Heart right ventricle (tissue), 16 donors: ENCODE measurements around the gene SPEM2. TPM values are rescaled to one million over a fixed set of nuclear protein-coding genes. Genes with fewer than 3 reads are reported as not detected.

Experiments
- ATAC-seq, 8 donors: fragments of 200-7000 bp; cut with Tn5 transposase; one replicate each; pipeline ENCODE4 v1.9.1; 2020; ENCODE audit warnings: mild to moderate bottlenecking in 8 of 8, moderate library complexity in 8 of 8, moderate number of reproducible peaks in 1 of 8
- DNase-seq, 2 donors: peaks; one replicate each; pipeline ENCODE4 v3.0.0-alpha.2; 2020
- H3K27ac ChIP-seq, 10 donors: fragments of 200-600 bp; sonication (generic) in 2 of 10; one replicate each; pipeline versions ENCODE4 v1.5.0 to v1.8.0; 2020 to 2022; ENCODE audit warnings: mild to moderate bottlenecking in 3 of 10
- H3K27me3 ChIP-seq, 7 donors: fragments of 200-600 bp; one replicate each; pipeline ENCODE4 v1.8.0; 2021 to 2022; ENCODE audit warnings: mild to moderate bottlenecking in 2 of 7
- H3K36me3 ChIP-seq, 9 donors: fragments of 200-600 bp; sonication (generic) in 1 of 9; one replicate each; pipeline versions ENCODE4 v1.5.0 to v1.8.0; 2020 to 2022; ENCODE audit warnings: mild to moderate bottlenecking in 2 of 9
- H3K4me1 ChIP-seq, 9 donors: fragments of 200-600 bp; sonication (generic) in 1 of 9; one replicate each; pipeline versions ENCODE4 v1.5.0 to v1.8.0; 2020 to 2022; ENCODE audit warnings: mild to moderate bottlenecking in 4 of 9
- H3K4me3 ChIP-seq, 10 donors: fragments of 200-600 bp; sonication (generic) in 2 of 10; one replicate each; pipeline versions ENCODE4 v1.5.0 to v1.8.0; 2020 to 2022; ENCODE audit warnings: mild to moderate bottlenecking in 7 of 10, moderate library complexity in 2 of 10
- H3K9me3 ChIP-seq, 11 donors: fragments of 200-600 bp in 10 of 11; sonication (generic) in 2 of 11; one replicate each; pipeline versions ENCODE4 v1.5.0 to v1.8.0; 2013 to 2022; ENCODE audit warnings: mild to moderate bottlenecking in 2 of 11, control low read depth in 1 of 11, moderate library complexity in 1 of 11
- WGBS, 2 donors: extraction: QIAGEN DNeasy Blood & Tissue Kit; methylation state at CpG; one replicate each; pipeline ENCODE4 v1.1.7; 2013; ENCODE audit warnings: inconsistent platforms in 1 of 2; 5-methylcytosine and 5-hydroxymethylcytosine counted together
- intact Hi-C, 10 donors: fragments of 100-400 bp; cut with DNase I; formaldehyde crosslinking; loops; one replicate each; pipeline versions ENCODE4 v1.11.1 to v1.14.2; 2022
- polyA plus RNA-seq, 2 donors: library from polyadenylated mRNA; stranded (reverse); fragments of 200-250 nt; gene quantifications; one replicate each; pipeline ENCODE4 v1.2.3, GENCODE V29; 2013
- total RNA-seq, 10 donors: library from RNA; stranded (reverse); fragmentation: NEBNext Ultra II Directional in 3 of 10; extraction: Animal tissue kit (Norgen Biotek cat#: 25700) in 3 of 10; gene quantifications; one replicate each; pipeline versions ENCODE4 v1.2.1 to v1.2.4, GENCODE V29; 2021 to 2023
- TF ChIP-seq, protein P1 (sequence below), 9 donors: fragments of 200-600 bp; sonication (generic) in 2 of 9; IDR thresholded peaks; one replicate each; pipeline versions ENCODE4 v1.5.0 to v1.8.0; 2021 to 2022; ENCODE audit warnings: antibody characterized with exemption in 9 of 9, mild to moderate bottlenecking in 5 of 9, moderate library complexity in 1 of 9
- donor health status: Arrhythmogenic right ventricular cardiomyopathy.
- donor health status: ischemic (EF 13 %, LVEDD 7.1; RV severe dilation, severe dysfunction).
- donor health status: healthy with polysubstance abuse.
- donor health status: DM: no; HTN: yes; CAD: no.
- donor health status: DM: no; HTN: no; CAD: no.
- donor health status: ischemic (EF 25% LVEDD 6.9; RV normal size, moderate dysfunction).
- donor health status: ischemic (EF 25% LVEDD 5.7; RV mildly dilated, moderate dysfunction).
- donor health status: healthy.
- donor health status: DM: yes; HTN: yes; CAD: no.
- donor health status: Ischemic cardiomyopathy.
- donor health status: ischemic (EF 35%, LVEDD 5.7; RV mildly dilated, moderate dysfunction).
- donor health status: nonischemic (EF 11% LVEDD 7.7; RV severe dilation, severe dysfunction).
- donor health status: DM: yes; HTN: yes; CAD: no.
- donor health status: PGD.
- donor health status: ischemic (EF 29% LVEDD 5.4; RV normal size, mild dysfunction).
- donor health status: nonischemic (EF 23%, LVEDD 6.1; RV moderate dilation, normal function).

The SPEM2 gene
- total and polyA plus RNA-seq, 12 donors: not detected

DNA sequence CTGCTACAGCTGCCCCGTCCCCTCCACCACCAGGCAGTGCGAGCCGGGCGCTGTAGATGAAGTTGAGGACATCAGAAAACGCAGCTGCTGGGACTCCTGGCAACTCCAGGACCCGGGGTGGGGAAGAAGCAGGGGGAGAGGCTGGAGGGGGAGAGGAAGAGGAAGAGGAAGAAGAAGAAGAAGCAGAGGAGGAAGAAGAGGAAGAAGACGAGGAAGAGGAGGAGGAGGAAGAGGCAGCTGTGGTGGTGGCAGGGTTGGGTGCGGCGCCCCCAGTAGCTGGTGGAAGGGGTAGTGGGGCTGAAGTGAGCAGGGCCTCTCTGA lies 40.9 kb downstream of the SPEM2 start:
- TF ChIP-seq, protein P1, sequence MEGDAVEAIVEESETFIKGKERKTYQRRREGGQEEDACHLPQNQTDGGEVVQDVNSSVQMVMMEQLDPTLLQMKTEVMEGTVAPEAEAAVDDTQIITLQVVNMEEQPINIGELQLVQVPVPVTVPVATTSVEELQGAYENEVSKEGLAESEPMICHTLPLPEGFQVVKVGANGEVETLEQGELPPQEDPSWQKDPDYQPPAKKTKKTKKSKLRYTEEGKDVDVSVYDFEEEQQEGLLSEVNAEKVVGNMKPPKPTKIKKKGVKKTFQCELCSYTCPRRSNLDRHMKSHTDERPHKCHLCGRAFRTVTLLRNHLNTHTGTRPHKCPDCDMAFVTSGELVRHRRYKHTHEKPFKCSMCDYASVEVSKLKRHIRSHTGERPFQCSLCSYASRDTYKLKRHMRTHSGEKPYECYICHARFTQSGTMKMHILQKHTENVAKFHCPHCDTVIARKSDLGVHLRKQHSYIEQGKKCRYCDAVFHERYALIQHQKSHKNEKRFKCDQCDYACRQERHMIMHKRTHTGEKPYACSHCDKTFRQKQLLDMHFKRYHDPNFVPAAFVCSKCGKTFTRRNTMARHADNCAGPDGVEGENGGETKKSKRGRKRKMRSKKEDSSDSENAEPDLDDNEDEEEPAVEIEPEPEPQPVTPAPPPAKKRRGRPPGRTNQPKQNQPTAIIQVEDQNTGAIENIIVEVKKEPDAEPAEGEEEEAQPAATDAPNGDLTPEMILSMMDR (IDR thresholded peaks at IDR 0.05): no peak
- Histone ChIP-seq H3K36me3 (peaks cover 0 to 60% (median 7%) of the 10 kb centered on the region in 9 donors), H3K4me3 (no peak overlapping the region), H3K4me1 (peaks cover 14 to 53% (median 47%) of the 10 kb centered on the region in 9 donors), H3K27ac (peak overlapping the region in 9 of 10 donors; percentile 73 to 88 (median 79)), H3K9me3 (no peaks in the 10 kb centered on the region), H3K27me3 (no peaks in the 10 kb centered on the region)
- DNase-seq (no peak), ATAC-seq (no peak)
- WGBS, 2 donors: 82 to 90% methylated on average over 9 of the region's 9 CpGs
- intact Hi-C loops: no loop called here

DNA sequence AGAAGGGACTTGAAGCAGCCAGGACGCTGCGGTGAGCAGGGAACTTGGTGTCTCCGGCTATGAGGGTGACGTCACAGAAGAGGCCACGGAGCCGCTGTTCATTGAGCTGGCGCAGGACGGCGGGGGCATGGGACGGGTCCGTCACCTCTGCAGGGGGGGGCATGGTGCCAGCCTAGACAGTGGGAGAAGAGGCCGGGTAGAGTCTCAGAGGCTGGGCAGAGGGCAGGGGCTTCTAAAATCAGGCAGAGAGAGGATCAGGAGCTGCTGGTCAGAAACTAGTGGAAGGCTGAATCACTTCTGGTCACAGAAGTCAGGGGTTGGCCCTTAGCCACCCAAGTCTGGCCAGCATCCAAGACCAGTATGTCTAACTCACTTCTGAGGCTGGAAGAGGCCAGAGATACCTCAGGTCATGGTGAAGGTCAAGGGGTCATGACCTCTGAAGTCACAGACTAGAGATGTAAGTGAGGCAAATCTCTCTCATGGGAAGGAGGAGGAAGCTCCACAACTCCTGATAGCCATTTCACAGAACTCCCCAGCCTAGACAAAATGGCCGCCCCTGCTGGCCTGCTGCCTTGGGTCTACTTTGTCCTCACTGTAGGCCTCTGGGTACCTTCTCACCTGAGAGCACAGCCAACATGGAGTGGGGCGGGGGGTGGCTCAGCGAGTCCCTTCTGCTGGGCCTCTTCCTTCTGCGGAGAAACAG lies 41.4 kb downstream of the SPEM2 start:
- Histone ChIP-seq H3K27me3 (no peaks in the 10 kb centered on the region), H3K9me3 (no peaks in the 10 kb centered on the region), H3K27ac (peak overlapping the region in 9 of 10 donors; percentile 73 to 88 (median 79)), H3K4me3 (no peak overlapping the region), H3K4me1 (peaks cover 14 to 58% (median 48%) of the 10 kb centered on the region in 9 donors), H3K36me3 (peaks cover 0 to 56% (median 7%) of the 10 kb centered on the region in 9 donors)
- intact Hi-C loops: no loop called here
- TF ChIP-seq, protein P1 (IDR thresholded peaks at IDR 0.05): no peak
- WGBS, 2 donors: 65 to 67% methylated on average over 16 of the region's 16 CpGs
- peak; percentile 38 to 71 (median 66) for ATAC-seq
- peak; percentile 84 for DNase-seq

GRCh38 chr17:7467498-7467897 lies 42.1 kb downstream of the SPEM2 start:
- Histone ChIP-seq H3K36me3 (peaks cover 0 to 52% (median 7%) of the 10 kb centered on the region in 9 donors), H3K27me3 (no peaks in the 10 kb centered on the region), H3K9me3 (no peaks in the 10 kb centered on the region), H3K27ac (peak overlapping the region in 9 of 10 donors; percentile 73 to 88 (median 79)), H3K4me3 (no peak overlapping the region), H3K4me1 (peaks cover 14 to 65% (median 51%) of the 10 kb centered on the region in 9 donors)
- 91 to 95% methylated on average over 3 of the region's 3 CpGs for WGBS, 2 donors
- DNase-seq: no peak
- no peak for ATAC-seq
- TF ChIP-seq, protein P1 (IDR thresholded peaks at IDR 0.05): no peak
- intact Hi-C loops: no loop called here

DNA sequence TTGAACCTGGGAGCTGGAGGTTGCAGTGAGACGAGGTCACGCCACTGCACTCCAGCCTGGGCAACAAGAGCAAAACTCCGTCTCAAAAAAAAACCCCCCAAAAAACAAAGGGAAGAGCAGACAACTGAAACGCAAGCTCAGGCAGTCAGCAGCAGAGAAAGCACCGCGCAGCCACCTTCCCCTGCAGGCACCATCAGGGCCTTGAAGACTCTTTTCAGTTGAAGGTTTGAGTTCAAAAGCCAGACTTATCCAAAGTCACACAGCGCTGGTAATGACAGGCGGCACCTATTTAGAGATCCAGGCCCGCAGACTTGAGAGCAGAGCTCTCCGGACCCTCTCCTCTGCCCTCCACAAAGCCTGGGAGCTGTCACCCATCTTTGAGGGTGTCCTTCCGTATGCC lies 42.9 kb downstream of the SPEM2 start:
- ATAC-seq (no peak), DNase-seq (no peak)
- Histone ChIP-seq H3K27ac (peak overlapping the region in 7 of 10 donors; percentile 75 to 88 (median 81)), H3K36me3 (peaks cover 0 to 44% (median 4%) of the 10 kb centered on the region in 9 donors), H3K4me3 (no peak overlapping the region), H3K9me3 (no peaks in the 10 kb centered on the region), H3K27me3 (no peaks in the 10 kb centered on the region), H3K4me1 (peaks cover 14 to 68% (median 51%) of the 10 kb centered on the region in 9 donors)
- TF ChIP-seq, protein P1 (IDR thresholded peaks at IDR 0.05): no peak
- intact Hi-C loops: loop anchor here in 1 of 10 donors (1.0 kb wide), 1 partner anchor 10 kb away; no protein-coding TSS in a partner anchor
- WGBS, 2 donors: 88 to 95% methylated on average over 11 of the region's 11 CpGs
